Thyroid gland (tissue), 4 donors: Measurements from ENCODE around the gene ST7. TPM values are rescaled to one million over a fixed set of nuclear protein-coding genes. Genes with fewer than 3 reads are reported as not detected.

ENCODE experiments used
- DNase-seq, 2 donors: peaks; one replicate each; pipeline ENCODE4 v3.0.0-alpha.2; 2019
- H3K27ac ChIP-seq, 3 donors: fragments of 200-600 bp; sonication (generic); 1 replicate in 2 of 3; 2 replicates in 1 of 3; pipeline ENCODE4 v1.5.1; 2016 to 2019; ENCODE audit warnings: mild to moderate bottlenecking in 1 of 3, moderate library complexity in 1 of 3
- H3K27me3 ChIP-seq: fragments of 200-600 bp; sonication (generic); one replicate; pipeline ENCODE4 v1.5.1; 2019
- H3K36me3 ChIP-seq, 2 donors: fragments of 200-600 bp; sonication (generic); one replicate each; pipeline ENCODE4 v1.5.1; 2016 to 2019
- H3K4me1 ChIP-seq, 2 donors: fragments of 200-600 bp; sonication (generic); one replicate each; pipeline ENCODE4 v1.5.1; 2017 to 2019
- H3K4me3 ChIP-seq, 3 donors: fragments of 200-600 bp; sonication (generic); replicated peaks in 1 of 3; 1 replicate in 2 of 3; 2 replicates in 1 of 3; pipeline ENCODE4 v1.5.1; 2016; ENCODE audit warnings: mild to moderate bottlenecking in 1 of 3
- H3K9me3 ChIP-seq: fragments of 200-600 bp; sonication (generic); one replicate; pipeline ENCODE4 v1.5.1; 2017
- CTCF ChIP-seq, 6 experiments: fragments of 200-600 bp in 3 of 6; fragments of 450-650 bp in 3 of 6; sonication (generic) in 3 of 6; IDR thresholded peaks; one replicate each; pipeline ENCODE4 v1.5.1; 2016 to 2019; ENCODE audit warnings: antibody characterized with exemption in 6 of 6, mild to moderate bottlenecking in 2 of 6, inconsistent platforms in 1 of 6, moderate library complexity in 1 of 6
- POLR2A ChIP-seq, 2 donors: fragments of 450-650 bp; IDR thresholded peaks; one replicate each; pipeline ENCODE4 v1.6.1; 2017; ENCODE audit warnings: antibody characterized with exemption in 2 of 2, mild to moderate bottlenecking in 2 of 2, moderate library complexity in 1 of 2
- WGBS, 2 donors: methylation state at CpG; one replicate each; pipeline ENCODE4 v1.1.5; 2017; 5-methylcytosine and 5-hydroxymethylcytosine counted together
- intact Hi-C: fragments of 100-400 bp; cut with DNase I; formaldehyde crosslinking; loops from one replicate; pipeline ENCODE4 v1.15.1; 2023
- total RNA-seq, 4 donors: library from RNA; depleted of rRNA; stranded (reverse); fragments of >200 nt; gene quantifications; one replicate each; pipeline ENCODE4 v1.2.3, GENCODE V29; 2016

The ST7 gene
- total RNA-seq, 4 donors from 2014 or later, result 62.8 to 75.1 (median 66.7) TPM

GRCh38 chr7:116949941-116950801 lies 3.1 kb upstream of the ST7 start:
- Histone ChIP-seq H3K27ac (peak overlapping the region; percentile 84 to 99 (median 98)), H3K4me3 (no peak overlapping the region), H3K36me3 (no peaks in the 10 kb centered on the region), H3K4me1 (peaks cover 41 to 53% of the 10 kb centered on the region in 2 donors), H3K9me3 (no peaks in the 10 kb centered on the region), H3K27me3 (no peaks in the 10 kb centered on the region)
- DNase-seq, result peak in 1 of 2 donors; percentile 12
- no peak for TF ChIP-seq CTCF (IDR thresholded peaks at IDR 0.05)
- TF ChIP-seq POLR2A (IDR thresholded peaks at IDR 0.05), result no peak
- intact Hi-C loops, result no loop called here
- 92 to 96% methylated on average over 9 of the region's 9 CpGs for WGBS, 2 donors

DNA sequence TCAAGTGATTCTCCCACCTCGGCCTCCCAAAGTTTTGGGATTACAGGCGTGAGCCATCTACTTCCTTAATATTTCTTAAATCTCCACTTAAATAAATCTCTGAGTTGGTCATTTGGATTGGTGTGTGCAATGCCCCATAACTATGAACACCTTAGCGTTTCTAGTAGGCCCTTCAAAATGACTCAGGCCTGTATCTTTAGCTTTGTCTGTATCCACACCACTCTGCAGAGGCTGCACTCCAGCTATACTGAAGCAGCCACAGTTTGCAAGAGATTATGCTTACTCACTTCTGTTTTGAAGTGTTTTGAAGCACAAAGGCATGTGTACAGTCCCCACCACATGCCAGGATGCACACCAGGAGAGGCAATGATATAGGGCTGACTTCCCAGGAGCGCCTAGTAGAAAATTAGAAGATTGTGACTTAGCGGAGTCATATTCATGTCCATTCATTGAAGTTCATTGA lies 2.4 kb upstream of the ST7 start:
- Histone ChIP-seq H3K4me1 (peaks cover 49 to 60% of the 10 kb centered on the region in 2 donors), H3K9me3 (no peaks in the 10 kb centered on the region), H3K4me3 (no peak overlapping the region), H3K36me3 (no peaks in the 10 kb centered on the region), H3K27ac (peak overlapping the region; percentile 84 to 99 (median 98)), H3K27me3 (no peaks in the 10 kb centered on the region)
- TF ChIP-seq CTCF (IDR thresholded peaks at IDR 0.05) (no peak), POLR2A (IDR thresholded peaks at IDR 0.05) (peak in 1 of 2 donors; percentile 56)
- WGBS, 2 donors, result 71 to 73% methylated on average over 5 of the region's 5 CpGs
- DNase-seq, result peak; percentile 66 to 70
- intact Hi-C loops, result no loop called here

DNA sequence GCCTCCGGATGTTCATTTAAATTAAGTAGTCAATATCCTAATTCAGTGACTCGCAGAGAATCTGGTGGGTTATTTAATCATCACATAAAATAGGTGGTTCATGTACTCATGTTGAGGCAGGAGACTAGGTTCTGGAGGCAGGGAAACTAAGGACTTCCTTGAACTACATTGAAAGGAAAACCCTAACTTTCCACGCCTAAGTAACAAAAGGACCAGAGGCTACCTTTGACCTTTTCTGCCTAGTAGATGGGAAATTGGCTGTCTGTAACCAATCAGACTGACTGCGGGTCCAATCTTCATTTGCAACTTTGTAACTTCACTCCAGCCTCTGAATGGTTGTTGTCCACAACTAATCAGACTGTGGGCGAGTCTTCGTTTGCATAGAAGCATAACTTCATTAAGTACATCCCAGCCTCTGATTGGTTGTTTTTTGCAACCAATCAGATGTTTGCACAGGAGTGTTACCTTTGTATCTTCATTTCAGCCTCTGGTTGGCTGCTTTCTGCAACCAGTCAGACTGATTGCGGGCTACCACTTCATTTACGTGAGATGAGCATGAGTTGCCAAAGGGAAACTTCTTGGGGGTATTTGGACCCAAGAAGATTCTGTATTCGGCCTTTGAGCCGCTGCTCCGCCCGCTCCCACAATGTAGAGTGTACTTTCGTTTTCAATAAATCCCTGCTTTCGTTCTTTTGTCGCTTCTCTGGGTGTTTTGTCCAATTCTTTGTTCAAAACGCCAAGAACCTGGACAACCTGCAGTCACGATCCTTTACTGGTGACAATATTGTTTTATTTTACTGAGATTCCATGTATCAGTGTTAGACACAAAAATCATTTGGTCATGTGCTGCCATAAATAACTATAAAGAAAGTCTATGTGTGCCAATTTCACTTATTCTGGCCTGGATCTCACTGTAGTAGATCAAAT lies 1.7 kb upstream of the ST7 start:
- H3K9me3 ChIP-seq, result no peaks in the 10 kb centered on the region
- H3K4me3 ChIP-seq, result no peak overlapping the region
- 96% methylated on average over 17 of the region's 17 CpGs for WGBS, 2 donors
- peaks cover 55 to 67% of the 10 kb centered on the region in 2 donors for H3K4me1 ChIP-seq
- H3K27me3 ChIP-seq, result no peaks in the 10 kb centered on the region
- no peak for DNase-seq
- H3K36me3 ChIP-seq, result no peaks in the 10 kb centered on the region
- H3K27ac ChIP-seq, result peak overlapping the region; percentile 84 to 99 (median 98)
- intact Hi-C loops, result no loop called here
- TF ChIP-seq POLR2A (IDR thresholded peaks at IDR 0.05) (no peak), CTCF (IDR thresholded peaks at IDR 0.05) (no peak)

DNA sequence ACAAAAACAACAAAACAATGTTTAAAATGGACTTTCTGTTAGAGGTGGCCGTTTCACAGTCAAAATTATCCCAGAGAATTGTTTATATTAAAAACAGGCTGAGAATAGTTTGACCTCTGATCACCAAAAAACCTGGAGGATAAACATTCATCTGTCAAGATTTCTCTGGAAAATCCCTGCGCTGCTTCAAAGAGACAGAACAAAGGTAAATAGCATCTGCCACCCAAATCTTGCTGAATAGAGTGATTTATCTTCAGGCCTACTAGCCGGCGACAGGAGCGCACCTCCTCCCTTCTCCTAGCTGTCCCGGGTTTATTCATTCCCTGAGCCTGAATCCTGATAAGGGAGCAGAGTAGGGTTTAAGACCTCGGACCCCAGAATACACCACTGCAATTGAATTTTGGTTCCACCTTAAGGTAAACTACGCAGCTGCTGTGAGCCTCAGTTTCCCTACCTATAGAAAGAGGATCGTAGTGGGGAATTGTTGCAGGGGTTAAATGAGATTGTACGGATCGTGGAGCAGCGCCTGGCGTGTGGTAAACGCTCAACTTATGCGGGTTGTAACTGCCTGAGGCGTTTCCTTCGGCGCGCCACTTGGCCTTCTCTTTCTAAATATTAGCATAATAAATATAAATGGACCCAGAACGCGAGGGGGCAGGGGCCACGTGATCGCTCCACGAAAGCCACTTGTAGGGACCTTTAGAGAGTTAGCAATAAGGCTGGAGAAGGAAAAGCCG lies 498 bp upstream of the ST7 start:
- Histone ChIP-seq H3K27ac (peak overlapping the region; percentile 87 to 99 (median 98)), H3K36me3 (no peaks in the 10 kb centered on the region), H3K9me3 (no peaks in the 10 kb centered on the region), H3K27me3 (no peaks in the 10 kb centered on the region), H3K4me1 (peaks cover 55 to 68% of the 10 kb centered on the region in 2 donors), H3K4me3 (peak overlapping the region in 2 of 3 donors; percentile 17 to 71)
- TF ChIP-seq CTCF (IDR thresholded peaks at IDR 0.05), result no peak
- no peak for TF ChIP-seq POLR2A (IDR thresholded peaks at IDR 0.05)
- WGBS, 2 donors, result 10 to 20% methylated on average over 19 to 25 of the region's 25 CpGs
- intact Hi-C loops, result no loop called here
- DNase-seq, result peak in 1 of 2 donors; percentile 62
